Measurements from ENCODE around the gene GJC3.
"Not testable (repeated sequence)": the region's sequence is repeated elsewhere in the genome, so short reads cannot be mapped to it uniquely, and the experiment has no call there.

GJC3 gene, protein sequence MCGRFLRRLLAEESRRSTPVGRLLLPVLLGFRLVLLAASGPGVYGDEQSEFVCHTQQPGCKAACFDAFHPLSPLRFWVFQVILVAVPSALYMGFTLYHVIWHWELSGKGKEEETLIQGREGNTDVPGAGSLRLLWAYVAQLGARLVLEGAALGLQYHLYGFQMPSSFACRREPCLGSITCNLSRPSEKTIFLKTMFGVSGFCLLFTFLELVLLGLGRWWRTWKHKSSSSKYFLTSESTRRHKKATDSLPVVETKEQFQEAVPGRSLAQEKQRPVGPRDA

DNA sequence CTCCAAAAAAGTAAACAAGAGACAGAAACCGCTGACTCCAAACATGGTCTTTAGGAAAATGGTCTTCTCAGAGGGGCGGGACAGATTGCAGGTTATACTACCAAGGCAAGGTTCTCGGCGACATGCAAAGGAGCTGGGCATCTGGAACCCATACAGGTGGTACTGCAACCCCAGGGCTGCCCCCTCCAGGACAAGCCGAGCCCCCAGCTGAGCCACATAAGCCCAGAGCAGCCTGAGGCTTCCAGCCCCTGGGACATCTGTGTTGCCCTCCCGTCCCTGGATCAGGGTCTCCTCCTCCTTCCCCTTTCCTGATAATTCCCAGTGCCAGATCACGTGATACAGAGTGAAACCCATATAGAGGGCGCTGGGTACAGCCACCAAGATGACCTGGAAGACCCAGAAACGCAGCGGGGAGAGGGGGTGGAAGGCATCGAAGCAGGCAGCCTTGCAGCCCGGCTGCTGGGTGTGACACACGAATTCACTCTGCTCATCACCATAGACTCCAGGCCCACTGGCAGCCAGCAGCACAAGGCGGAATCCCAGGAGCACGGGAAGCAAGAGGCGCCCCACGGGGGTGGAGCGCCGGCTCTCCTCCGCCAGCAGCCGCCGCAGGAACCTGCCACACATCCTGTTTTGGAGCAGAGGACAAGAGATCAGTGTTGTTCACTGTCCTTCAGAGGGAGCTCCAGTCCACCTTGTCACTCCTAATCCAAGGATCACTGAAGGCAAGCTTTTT lies at the start of gene GJC3:
TSS of gene GJC3 (minus strand) at position 627 of the 736 bp plus-strand sequence. CDS start at position 627, 0 bp downstream.
- DNase-seq = peak; percentile 56

DNA sequence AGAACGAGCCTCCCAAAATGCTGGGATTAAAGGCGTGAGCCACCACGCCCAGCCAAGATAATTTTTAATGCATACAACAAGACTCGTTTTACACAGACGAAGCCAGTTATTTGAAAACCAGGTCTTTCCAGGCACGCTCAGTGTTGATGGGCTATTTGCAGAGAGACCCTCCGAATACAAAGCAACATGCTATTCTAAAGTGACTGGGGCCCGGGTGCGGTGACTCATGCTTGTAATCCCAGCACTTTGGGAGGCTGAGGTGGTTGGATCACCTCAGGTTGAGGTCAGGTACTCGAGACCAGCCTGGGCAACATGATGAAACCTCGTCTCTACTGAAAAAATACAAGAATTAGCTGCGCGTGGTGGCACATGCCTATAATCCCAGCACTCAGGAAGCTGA lies 47.2 kb upstream of the GJC3 start:
- DNase-seq = no peak

DNA sequence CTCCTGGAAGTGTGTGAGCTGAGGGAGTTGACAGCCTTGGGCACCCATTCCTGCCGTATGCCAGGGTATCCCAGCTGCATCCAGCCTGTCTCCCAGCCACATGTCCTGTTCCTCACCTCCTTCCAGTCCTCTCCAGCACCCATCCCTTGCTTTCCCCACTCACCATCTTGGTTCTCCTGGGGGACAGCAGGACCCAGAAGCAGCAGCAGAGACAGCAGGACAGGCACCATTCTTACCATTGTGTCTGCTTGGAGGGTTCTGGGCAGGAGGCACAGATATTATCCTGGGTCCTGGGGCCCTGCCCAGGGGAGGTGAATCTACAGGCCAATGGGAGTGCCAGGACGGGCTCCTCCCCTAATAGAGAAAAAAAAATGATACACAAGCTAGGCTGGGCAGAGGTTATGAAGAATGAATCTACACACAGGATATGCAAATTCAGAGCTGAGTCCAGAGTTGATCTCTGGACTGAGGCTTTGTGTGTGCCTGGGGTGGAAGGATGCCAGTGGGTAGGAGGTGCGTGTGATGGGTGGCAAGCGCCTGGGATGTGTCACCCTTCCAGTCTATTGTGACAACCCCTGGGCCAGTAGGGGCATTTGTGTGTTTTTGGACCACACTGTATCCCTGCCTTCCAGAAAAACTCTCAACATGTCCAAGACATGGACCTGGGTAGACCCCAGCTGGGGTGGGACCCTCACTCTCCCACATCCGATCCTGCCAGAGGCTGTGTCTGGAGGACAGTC lies 46.5 kb upstream of the GJC3 start, which contains the start of gene AZGP1:
TSS of gene AZGP1 (minus strand) at position 250 of the 740 bp plus-strand sequence. CDS start at position 239, 11 bp downstream.
- DNase-seq = no peak

DNA sequence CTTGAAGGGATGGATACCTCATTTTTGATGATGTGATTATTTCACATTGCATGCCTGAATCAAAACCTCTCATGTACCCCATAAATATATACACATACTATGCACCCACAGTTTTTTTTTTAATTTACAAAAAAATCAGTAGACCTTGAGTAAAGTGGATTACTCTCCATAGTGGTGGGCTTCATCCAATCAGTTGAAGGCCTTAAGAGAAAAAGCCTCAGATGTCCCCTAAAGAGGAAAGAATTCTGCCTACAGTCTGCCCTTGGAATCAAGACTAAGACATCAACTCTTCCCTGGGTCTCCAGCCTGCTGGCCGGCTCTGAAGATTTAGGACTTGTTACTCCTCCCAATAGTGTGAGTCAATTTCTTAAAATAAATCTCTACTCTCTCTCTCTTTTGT lies 45.3 kb upstream of the GJC3 start:
- DNase-seq = no peak

DNA sequence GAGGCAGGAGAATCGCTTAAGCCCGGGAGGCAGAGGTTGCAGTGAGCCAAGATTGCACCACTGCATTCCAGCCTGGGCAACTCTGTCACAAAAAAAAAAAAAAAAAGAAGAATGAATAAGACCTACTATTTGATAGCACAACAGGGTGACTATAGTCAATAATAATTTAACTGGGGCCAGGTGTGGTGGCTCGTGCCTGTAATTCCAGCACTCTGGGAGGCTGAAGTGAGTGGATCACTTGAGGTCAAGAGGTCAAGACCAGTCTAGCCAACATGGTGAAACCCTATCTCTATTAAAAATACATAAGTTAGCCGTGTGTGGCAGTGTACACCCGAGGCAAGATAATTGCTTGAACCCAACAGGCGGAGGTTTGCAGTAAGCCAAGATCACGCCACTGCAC lies 44.4 kb upstream of the GJC3 start:
- DNase-seq = not testable (repeated sequence)

DNA sequence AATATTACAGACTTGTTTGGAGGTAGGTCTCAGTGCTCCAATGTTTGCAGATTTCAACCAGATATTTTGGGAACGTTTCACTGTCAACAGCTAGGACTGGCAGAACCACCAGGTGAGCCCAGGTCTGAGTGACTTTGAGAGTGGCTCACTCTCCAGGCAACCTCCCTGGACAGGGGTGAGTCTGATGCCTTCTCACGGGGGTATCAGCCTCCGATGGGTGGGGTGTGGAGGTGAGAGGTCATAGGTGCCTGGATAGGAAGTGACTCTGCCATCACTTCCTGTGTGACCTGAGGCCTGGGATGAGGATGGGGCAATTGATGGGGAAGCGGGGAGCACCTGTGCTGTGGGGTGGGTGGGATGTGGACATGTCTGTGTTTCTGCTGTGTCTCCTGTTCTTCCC lies 41.8 kb upstream of the GJC3 start:
- DNase-seq = no peak

DNA sequence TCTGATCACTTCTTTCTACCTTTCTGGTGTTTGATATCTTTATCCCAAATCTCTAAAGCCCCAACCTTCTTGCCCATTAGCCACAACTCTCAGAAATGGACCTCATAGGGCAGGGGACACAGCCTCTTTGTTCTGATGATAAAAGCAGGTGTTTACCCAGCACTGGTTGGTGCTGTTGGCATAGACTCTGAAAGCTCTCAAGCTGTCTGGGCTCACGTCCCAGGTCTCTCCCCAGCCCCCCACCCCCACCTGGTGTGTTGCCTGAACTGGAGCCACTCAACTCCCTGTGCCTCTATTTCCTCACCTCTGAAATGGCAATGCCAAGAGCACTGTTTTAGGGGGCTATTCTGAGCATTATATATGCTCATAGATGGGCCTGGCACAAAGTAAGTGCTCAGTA lies 40.4 kb upstream of the GJC3 start:
- peak; percentile 11 for DNase-seq

DNA sequence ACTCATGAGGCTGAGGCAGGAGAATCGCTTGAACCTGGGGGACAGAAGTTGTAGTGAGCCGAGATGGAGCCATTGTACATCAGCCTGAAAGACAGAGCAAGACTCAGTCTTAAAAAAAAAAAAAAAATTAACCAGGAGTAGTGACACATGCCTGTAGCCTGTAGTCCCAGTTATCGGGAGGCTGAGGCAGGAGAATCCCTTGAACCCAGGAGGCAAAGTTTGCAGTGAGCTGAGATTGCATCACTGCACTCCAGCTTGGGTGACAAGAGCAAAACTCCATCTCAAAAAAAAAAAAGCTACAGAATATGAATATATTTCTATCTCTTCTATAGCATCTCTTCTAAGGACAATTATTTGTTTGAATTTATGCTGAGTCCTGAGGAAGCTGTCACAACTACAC lies 39.9 kb upstream of the GJC3 start:
- DNase-seq = no peak

DNA sequence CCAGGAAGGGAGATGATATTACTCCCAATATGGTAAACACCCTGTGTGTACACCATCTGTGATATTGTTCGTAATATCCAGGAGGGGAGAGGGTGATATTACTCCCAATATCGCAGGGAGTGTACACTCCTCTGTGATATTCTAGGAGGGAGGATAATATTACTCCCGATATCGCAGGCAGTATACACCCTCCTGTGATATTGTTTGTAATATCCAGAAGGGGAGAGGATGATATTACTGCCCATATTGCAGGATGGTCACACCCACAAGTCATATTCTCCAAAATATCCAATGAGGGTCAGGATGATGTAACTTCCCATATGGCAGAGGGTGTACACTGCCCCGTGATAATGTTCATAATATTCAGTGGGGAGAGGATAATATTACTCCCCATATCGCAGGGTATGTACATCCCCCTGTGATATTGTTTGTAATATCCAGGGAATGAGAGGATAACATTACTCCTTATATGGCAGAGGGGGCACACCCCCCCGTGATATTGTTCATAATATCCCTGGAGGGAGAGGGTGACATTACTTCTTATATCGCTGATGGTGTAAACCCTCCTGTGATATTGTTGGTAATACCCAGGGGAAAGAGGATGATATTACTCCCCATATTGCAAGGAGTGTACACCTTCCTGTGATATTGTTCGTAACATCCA lies 29.3 kb upstream of the GJC3 start:
- no peak for DNase-seq

DNA sequence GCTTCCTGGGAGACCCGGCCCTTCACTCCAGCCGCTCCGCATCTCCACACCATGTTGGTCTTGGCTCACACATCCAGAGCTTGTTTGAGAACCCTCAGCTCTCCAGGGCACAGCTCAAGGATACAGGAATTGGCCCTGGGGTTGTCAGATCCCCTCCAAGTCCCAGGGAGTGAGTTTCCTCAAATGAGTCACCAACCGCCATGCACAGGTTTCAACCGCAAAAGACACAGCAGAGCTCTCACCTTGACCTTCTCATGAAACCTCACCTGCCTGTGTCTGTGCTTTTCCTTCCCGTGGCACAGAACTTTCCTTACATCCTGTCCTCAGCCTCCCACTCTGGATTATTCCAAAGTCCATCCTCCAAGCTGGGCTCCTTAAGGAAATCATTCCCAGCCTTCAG lies 25.8 kb upstream of the GJC3 start:
- no peak for DNase-seq

DNA sequence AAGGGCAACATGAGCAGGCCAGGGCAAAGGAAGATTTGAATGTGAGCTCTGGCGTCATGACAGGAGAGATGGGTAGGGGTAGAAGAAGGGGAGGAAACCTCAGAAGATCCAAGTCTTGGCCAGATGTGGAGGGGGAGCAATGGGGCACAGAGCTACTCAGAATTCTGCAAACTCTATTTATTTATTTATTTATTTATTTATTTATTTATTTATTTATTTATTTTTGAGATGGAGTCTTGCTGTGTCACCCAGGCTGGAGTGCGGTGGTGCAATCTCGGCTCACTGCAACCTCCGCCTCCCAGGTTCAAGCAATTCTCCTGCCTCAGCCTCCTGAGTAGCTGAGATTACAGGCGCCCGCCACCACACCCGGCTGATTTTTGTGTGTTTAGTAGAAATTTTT lies 25.2 kb upstream of the GJC3 start:
- DNase-seq = not testable (repeated sequence)

DNA sequence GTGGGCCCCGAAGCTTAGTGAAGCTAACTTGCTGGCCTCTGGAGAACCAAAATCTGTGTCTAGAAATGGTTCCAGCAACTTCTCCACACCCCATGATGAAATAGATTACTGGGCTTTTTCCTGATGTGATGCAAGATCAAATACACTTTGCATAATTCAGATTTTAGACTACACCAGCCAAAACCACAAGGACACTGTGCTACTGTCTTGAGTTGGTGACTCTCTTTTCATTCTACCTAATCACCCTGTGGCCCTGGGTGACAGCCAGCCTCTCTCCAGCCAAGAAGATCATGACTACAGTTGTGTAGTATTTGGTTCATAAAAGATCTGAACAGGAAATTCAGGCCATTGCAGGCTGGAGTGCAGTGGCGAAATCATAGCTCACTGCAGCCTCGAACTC lies 24.2 kb upstream of the GJC3 start:
- DNase-seq = no peak

DNA sequence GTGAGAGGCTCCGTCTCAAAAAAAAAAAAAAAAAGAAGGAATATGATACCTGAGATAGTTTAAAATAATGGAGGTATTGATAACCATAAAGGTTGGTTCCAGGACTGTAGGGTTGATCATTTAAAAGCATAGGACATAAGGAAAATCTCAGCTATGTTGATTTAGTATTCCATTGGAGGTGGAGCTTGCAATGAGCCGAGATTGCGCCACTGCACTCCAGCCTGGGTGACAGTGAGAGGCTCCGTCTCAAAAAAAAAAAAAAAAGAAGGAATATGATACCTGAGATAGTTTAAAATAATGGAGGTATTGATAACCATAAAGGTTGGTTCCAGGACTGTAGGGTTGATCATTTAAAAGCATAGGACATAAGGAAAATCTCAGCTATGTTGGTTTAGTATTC lies 23.2 kb upstream of the GJC3 start:
- DNase-seq = not testable (repeated sequence)

DNA sequence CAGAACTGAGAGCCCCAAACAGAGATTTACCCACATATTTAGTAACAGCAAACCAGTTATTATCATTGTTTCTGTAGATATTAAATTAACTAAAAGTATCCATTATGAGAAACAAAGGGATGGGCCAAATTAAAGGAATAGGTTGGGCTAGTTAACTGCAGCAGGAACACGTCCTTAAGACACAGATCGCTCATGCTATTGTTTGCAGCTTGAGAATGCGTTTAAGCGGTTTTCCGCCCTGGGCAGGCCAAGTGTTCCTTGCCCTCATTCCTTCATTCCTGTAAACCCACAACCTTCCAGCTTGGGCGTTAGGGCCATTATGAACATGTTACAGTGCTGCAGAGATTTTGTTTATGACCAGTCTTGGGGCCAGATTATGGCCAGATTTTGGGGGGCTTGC lies 21.4 kb upstream of the GJC3 start:
- DNase-seq = not testable (repeated sequence)

DNA sequence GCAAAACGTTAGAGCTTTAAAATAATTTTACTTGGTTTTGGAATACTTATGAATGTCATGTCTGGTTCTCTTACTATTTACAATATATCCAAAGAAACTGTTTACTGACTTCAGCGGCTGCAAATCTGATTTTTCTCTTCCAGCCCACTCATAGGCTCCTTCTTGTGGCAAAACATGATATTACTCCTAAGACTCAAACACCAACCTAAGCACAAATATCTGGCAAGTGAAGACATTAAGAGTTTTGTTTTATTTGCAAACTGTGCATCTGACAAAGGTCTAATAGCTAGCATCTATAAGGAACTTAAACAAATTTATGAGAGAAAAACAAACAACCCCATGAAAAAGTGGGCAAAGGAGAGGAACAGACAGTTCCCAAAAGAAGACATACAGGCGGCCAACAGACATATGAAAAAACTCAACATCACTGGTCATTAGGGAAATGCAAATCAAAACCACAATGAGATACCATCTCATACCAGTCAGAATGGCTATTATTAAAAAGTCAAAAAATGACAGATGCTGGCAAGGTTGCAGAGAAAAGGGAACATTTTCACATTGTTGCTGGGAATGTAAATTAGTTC lies 20.3 kb upstream of the GJC3 start:
- DNase-seq = no peak

DNA sequence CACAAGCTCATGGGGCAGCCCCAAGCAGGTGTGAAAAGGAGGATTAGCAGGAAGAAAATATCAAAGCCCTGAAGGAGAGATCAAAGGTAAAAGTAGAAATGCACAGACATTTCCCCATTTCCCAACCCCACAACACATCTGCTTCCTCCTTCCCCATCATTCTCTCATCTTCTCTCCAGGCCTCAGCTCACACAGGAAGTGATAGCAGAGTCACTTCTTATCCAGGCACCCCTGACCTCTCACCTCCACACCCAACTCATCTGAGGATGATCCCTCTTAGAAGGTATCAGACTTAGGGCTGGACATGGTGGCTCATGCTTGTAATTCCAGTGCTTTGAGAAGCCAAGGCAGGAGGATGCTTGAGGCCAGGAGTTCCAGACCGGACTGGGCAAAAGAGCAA lies 18.2 kb upstream of the GJC3 start:
- no peak for DNase-seq

DNA sequence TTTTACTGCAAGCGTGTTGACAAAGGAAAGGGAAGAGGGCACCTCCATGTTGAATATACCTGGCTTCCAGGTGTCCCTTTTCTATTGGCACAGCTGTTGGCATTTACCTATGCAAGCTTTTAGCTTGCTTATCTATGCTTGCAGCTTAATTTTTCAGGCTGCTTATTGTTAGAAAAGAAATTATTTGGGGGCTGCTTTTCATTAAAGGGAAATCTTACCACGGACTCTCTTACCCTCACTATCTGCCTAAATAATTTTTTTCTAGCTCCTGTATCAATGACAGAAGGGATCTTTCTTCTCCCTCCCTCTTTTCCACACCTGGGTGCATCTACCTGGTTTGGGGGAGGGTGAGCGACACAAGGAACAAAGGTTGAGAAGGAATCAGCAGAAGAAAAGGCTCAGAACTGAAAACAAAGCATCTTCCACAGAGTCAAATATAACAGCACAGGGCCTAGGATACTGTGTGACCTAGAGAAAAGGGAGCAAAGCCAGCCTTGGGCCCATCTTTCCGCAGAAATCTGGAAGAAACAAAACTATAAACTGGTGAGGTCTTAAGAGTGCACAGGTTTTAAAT lies 15.2 kb upstream of the GJC3 start:
- no peak for DNase-seq

DNA sequence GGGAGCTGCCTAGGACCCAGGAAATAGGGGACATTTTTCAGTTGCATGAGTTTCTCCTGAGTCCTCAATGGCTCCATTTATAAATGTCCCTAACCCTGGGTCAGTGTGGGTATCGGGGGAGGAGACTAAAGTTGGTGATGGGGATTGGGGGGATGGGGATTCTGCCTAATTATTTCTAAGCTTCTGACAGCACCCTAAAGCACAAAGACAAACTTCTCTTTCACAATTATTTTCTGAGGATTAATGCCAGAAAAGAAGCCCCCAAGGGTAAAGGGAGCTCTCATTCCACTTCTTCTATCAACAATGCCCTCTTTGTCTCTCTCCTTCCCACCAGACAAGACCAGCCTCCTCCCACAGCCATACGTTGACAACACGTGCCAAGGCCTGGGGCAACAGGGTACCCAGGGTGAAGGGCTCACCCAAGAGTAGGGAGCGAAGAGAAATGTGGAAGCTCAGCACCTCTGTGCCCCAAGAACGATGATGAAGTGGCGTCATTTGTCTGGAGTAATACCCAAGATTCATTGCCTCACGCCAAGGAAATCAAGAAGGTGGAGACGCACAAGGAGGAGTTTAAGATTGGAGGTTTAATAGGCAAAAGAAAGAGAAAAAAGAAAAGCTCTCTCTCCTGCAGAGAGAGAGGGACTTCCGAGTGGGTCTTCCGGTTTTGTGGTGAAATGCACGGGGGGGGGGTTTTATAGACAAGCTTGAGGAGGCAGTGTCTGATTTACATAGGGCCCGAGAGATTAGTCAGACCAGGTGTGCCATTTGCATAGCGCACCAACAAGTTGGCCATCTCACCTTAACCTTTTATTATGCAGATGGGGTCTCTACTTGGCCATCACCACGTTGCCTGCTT lies 14.4 kb upstream of the GJC3 start:
- DNase-seq = peak; percentile 34

DNA sequence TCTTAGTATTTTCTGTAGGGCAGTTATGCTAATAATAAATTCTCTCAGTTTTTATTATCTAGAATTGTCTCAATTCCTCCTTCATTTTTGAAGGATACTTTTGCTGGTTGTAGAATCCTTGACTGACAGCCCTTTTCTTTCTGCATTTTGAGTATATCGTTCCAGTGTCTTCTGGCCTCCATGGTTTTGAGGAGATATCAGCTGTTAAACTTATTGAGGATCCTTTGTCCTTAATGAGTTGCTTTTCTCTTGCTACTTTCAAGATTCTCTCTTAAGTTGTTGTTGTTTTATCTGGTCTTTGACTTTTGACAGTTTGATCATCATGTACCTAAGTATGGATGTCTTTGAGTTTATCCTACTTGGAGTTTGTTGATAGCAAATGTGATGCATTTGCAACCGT lies 8.9 kb upstream of the GJC3 start:
- no peak for DNase-seq

DNA sequence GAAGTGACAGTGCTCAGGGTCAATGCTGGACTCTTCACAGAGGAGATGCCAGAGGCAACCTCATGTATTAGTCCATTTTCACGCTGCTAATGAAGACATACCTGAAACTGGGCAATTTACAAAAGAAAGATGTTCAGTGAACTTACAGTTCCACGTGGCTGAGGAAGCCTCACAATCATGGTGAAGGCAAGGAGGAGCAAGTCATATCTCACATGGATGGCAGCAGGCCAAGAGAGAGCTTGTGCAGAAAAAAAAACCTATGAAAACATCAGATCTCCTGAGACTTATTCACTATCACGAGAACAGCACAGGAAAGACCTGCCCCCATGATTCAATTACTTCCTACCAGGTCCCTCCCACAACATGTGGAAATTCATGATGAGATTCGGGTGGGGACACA lies 5.6 kb upstream of the GJC3 start:
- DNase-seq = not testable (repeated sequence)

DNA sequence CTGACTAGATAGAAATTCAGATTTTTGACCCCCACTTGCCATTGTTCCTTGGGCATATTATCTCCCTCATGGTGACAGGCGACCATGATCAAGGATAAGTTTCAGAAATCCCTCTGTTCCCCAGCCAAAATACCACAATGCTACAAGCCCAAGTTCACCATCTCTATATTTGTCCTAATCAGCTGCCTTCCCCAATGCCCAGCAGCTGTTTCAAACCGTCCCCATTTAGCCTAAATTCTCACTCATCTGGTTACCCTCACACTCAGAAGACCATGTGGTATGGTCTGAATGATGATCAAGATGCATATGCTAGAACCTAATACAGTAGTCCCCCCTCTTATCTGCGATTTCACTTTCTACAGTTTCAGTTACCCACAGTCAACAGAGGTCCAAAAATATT lies 956 bp upstream of the GJC3 start:
- no peak for DNase-seq

DNA sequence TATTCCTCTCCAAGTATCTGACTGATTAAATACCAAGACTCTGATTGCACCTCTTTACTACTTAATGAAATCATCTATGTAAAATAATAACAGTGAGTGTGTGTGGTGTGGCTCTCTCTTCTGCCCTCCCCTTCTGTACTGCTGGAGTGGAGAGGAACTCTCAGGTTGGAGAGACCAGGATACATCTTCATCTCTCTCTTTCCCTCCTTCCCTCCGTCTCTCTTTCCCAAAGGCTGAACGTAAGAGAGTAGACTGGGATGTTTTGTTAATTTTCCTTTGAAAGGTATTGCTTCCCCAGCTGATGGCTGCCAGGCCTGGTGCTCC lies 272 bp upstream of the GJC3 start:
- DNase-seq = no peak

Measured in NCI-H345 (cell line).